WTC11 (cell line): ENCODE data around the gene RHBDL1. TPM values are rescaled to one million over a fixed set of nuclear protein-coding genes. Genes with fewer than 3 reads are reported as not detected.
A peak's percentile ranks its signal among the peaks of the same experiment; 100 is the strongest.

Source experiments
- ATAC-seq: fragments of 200-7000 bp; cut with Tn5 transposase; 2 replicates; pipeline ENCODE4 v1.10.0; 2021; ENCODE audit warnings: mild to moderate bottlenecking, moderate library complexity
- CTCF ChIA-PET: fragments of 300-600 bp; sonication (Branson Sonifier 250); formaldehyde crosslinking; loops from one replicate; lab custom pipeline; 2021; ENCODE audit warnings: antibody characterized with exemption; lab: Charles Lee
- POLR2A ChIA-PET: fragments of 350-600 bp; sonication (Branson Sonifier 250); formaldehyde crosslinking; loops from one replicate; lab custom pipeline; 2021; ENCODE audit warnings: antibody characterized with exemption; lab: Charles Lee
- DNase-seq: peaks from one replicate; pipeline ENCODE4 v3.0.0; 2021; ENCODE audit warnings: low spot score
- H3K27ac Mint-ChIP-seq: 2 replicates; pipeline ENCODE4 v1.8.0; 2021; ENCODE audit warnings: mixed read lengths
- H3K27me3 Mint-ChIP-seq: 2 replicates; pipeline ENCODE4 v1.8.0; 2021; ENCODE audit warnings: low read depth, mild to moderate bottlenecking, moderate library complexity, mixed read lengths
- H3K36me3 Mint-ChIP-seq: 2 replicates; pipeline ENCODE4 v1.8.0; 2021; ENCODE audit warnings: mixed read lengths
- H3K4me1 Mint-ChIP-seq: 2 replicates; pipeline ENCODE4 v1.8.0; 2022; ENCODE audit warnings: mixed read lengths
- H3K4me3 Mint-ChIP-seq: 2 replicates; pipeline ENCODE4 v1.8.0; 2021; ENCODE audit warnings: mild to moderate bottlenecking, moderate library complexity, mixed read lengths
- H3K9me3 Mint-ChIP-seq: 2 replicates; pipeline ENCODE4 v1.8.0; 2021; ENCODE audit warnings: mixed read lengths
- ARID4B ChIP-seq: sonication (generic); formaldehyde crosslinking; IDR thresholded peaks from 2 replicates; pipeline ENCODE4 v1.8.0; 2023; ENCODE audit warnings: missing genetic modification reagents, mild to moderate bottlenecking, borderline replicate concordance
- CBFB ChIP-seq: sonication (generic); formaldehyde crosslinking; IDR thresholded peaks from 2 replicates; pipeline ENCODE4 v1.8.1; 2022; ENCODE audit warnings: mild to moderate bottlenecking, low read depth, missing genetic modification reagents
- E2F4 ChIP-seq: sonication (generic); formaldehyde crosslinking; IDR thresholded peaks from 2 replicates; pipeline ENCODE4 v1.8.1; 2022; ENCODE audit warnings: low read depth, mild to moderate bottlenecking, moderate library complexity, missing genetic modification reagents, borderline replicate concordance
- E2F5 ChIP-seq: sonication (generic); formaldehyde crosslinking; IDR thresholded peaks from 2 replicates; pipeline ENCODE4 v1.8.1; 2022; ENCODE audit warnings: mild to moderate bottlenecking, moderate library complexity, missing genetic modification reagents
- ESRRA ChIP-seq: sonication (generic); formaldehyde crosslinking; IDR thresholded peaks from 2 replicates; pipeline ENCODE4 v1.8.1; 2022; ENCODE audit warnings: mild to moderate bottlenecking, missing genetic modification reagents, borderline replicate concordance
- FOXK1 ChIP-seq: sonication (generic); formaldehyde crosslinking; IDR thresholded peaks from 2 replicates; pipeline ENCODE4 v1.8.0; 2022; ENCODE audit warnings: mild to moderate bottlenecking, moderate library complexity, missing genetic modification reagents
- NR1H2 ChIP-seq: sonication (generic); formaldehyde crosslinking; IDR thresholded peaks from 2 replicates; pipeline ENCODE4 v1.9.0; 2021; ENCODE audit warnings: mild to moderate bottlenecking, moderate library complexity, missing genetic modification reagents
- PRRX2 ChIP-seq: fragments of 250-450 bp; sonication (Bioruptor Pico); IDR thresholded peaks from 2 replicates; pipeline ENCODE4 v1.8.0; 2021; ENCODE audit warnings: mild to moderate bottlenecking
- ZNF317 ChIP-seq: sonication (generic); formaldehyde crosslinking; IDR thresholded peaks from 2 replicates; pipeline ENCODE4 v1.8.1; 2023; ENCODE audit warnings: low read depth, mild to moderate bottlenecking, moderate library complexity, missing genetic modification reagents, borderline replicate concordance
- ZNF396 ChIP-seq: fragments of 250-450 bp; sonication (Bioruptor Pico); IDR thresholded peaks from 2 replicates; pipeline ENCODE4 v1.8.0; 2021; ENCODE audit warnings: mild to moderate bottlenecking, moderate library complexity, borderline replicate concordance
- total RNA-seq: library from RNA; stranded (reverse); gene quantifications from 3 replicates; pipeline ENCODE4 v1.2.3, GENCODE V29; 2021
- TF ChIP-seq, protein P1 (sequence below): sonication (generic); formaldehyde crosslinking; IDR thresholded peaks from 2 replicates; pipeline ENCODE4 v1.8.1; 2023; ENCODE audit warnings: mild to moderate bottlenecking, missing genetic modification reagents, moderate library complexity
- TF ChIP-seq, protein P2 (sequence below): fragments of 250-450 bp; sonication (Bioruptor Pico); IDR thresholded peaks from 2 replicates; pipeline ENCODE4 v1.8.0; 2021; ENCODE audit warnings: mild to moderate bottlenecking
- TF ChIP-seq, protein P3 (sequence below): fragments of 250-450 bp; sonication (Bioruptor Pico); IDR thresholded peaks from 2 replicates; pipeline ENCODE4 v2.1.2; 2022; ENCODE audit warnings: mild to moderate bottlenecking, moderate library complexity
- TF ChIP-seq, protein P4 (sequence below): fragments of 200-600 bp; IDR thresholded peaks from 2 replicates; pipeline ENCODE4 v1.8.0; 2022; ENCODE audit warnings: antibody characterized with exemption

Gene RHBDL1
- total RNA-seq, 1 experiment from 2014 or later = 8.2 TPM

GRCh38 chr16:674214-674881 is 1.1 kb upstream of the RHBDL1 start:
- peak overlapping the region; percentile 70; the same call in 1 of the 2 replicates for H3K4me3 Mint-ChIP-seq
- peaks cover 13% of the 10 kb centered on the region for H3K4me1 Mint-ChIP-seq
- ChIA-PET POLR2A (interaction anchor here (0.5 to 1.5 kb wide), 2 partner anchors 26 to 1560 kb away, joined by 3 to 4 read pairs; no protein-coding TSS in a partner anchor), CTCF (interaction anchor here (0.5 to 2.8 kb wide), 16 partner anchors 9 to 290 kb away, joined by 3 to 16 read pairs (median 4); partner anchors contain the start of genes METTL26, WDR90 and WFIKKN1)
- 0 out of 2 replicates have a peak overlapping the region, but pooled peaks have one; percentile 27 for H3K27ac Mint-ChIP-seq
- no peaks in the 10 kb centered on the region for H3K27me3 Mint-ChIP-seq
- ATAC-seq = no peak
- H3K9me3 Mint-ChIP-seq = no peaks in the 10 kb centered on the region
- H3K36me3 Mint-ChIP-seq = peaks cover 11% of the 10 kb centered on the region
- no peak for DNase-seq
- TF ChIP-seq ESRRA (CRISPR knock-in tag) (0 out of 2 replicates have a peak, but pooled peaks have one; percentile 4), E2F4 (CRISPR knock-in tag) (0 out of 2 replicates have a peak, but pooled peaks have one; percentile 22), CBFB (no peak)

- Mint-ChIP-seq H3K4me3 (peak overlapping the region; percentile 41), H3K27ac (no peak overlapping the region), H3K36me3 (peaks cover 7% of the 10 kb centered on the region), H3K27me3 (no peaks in the 10 kb centered on the region), H3K4me1 (peaks cover 15% of the 10 kb centered on the region), H3K9me3 (no peaks in the 10 kb centered on the region)
- ChIA-PET POLR2A (interaction anchor here (0.6 to 1.5 kb wide), 4 partner anchors 14 to 91 kb away, joined by 3 to 4 read pairs (median 3); partner anchors contain the start of gene WDR24), CTCF (interaction anchor here (0.6 to 2.8 kb wide), 21 partner anchors 8 to 292 kb away, joined by 3 to 16 read pairs (median 5); partner anchors contain the start of genes CIAO3, METTL26, RHOT2 and WDR24)
- ATAC-seq = no peak
- no peak for DNase-seq
- TF ChIP-seq, protein P1, sequence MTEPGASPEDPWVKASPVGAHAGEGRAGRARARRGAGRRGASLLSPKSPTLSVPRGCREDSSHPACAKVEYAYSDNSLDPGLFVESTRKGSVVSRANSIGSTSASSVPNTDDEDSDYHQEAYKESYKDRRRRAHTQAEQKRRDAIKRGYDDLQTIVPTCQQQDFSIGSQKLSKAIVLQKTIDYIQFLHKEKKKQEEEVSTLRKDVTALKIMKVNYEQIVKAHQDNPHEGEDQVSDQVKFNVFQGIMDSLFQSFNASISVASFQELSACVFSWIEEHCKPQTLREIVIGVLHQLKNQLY = no peak
- TF ChIP-seq ZNF396 (CRISPR knock-in tag) = no peak
- no peak for TF ChIP-seq FOXK1
- TF ChIP-seq PRRX2 (CRISPR knock-in tag) = no peak
- TF ChIP-seq ARID4B (CRISPR knock-in tag) = no peak
- TF ChIP-seq, protein P2, sequence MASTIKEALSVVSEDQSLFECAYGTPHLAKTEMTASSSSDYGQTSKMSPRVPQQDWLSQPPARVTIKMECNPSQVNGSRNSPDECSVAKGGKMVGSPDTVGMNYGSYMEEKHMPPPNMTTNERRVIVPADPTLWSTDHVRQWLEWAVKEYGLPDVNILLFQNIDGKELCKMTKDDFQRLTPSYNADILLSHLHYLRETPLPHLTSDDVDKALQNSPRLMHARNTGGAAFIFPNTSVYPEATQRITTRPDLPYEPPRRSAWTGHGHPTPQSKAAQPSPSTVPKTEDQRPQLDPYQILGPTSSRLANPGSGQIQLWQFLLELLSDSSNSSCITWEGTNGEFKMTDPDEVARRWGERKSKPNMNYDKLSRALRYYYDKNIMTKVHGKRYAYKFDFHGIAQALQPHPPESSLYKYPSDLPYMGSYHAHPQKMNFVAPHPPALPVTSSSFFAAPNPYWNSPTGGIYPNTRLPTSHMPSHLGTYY (CRISPR knock-in tag) = no peak
- TF ChIP-seq, protein P3, sequence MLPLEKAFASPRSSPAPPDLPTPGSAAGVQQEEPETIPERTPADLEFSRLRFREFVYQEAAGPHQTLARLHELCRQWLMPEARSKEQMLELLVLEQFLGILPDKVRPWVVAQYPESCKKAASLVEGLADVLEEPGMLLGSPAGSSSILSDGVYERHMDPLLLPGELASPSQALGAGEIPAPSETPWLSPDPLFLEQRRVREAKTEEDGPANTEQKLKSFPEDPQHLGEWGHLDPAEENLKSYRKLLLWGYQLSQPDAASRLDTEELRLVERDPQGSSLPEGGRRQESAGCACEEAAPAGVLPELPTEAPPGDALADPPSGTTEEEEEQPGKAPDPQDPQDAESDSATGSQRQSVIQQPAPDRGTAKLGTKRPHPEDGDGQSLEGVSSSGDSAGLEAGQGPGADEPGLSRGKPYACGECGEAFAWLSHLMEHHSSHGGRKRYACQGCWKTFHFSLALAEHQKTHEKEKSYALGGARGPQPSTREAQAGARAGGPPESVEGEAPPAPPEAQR (CRISPR knock-in tag) = no peak
- no peak for TF ChIP-seq ZNF317 (CRISPR knock-in tag)
- TF ChIP-seq NR1H2 = no peak
- TF ChIP-seq, protein P4, sequence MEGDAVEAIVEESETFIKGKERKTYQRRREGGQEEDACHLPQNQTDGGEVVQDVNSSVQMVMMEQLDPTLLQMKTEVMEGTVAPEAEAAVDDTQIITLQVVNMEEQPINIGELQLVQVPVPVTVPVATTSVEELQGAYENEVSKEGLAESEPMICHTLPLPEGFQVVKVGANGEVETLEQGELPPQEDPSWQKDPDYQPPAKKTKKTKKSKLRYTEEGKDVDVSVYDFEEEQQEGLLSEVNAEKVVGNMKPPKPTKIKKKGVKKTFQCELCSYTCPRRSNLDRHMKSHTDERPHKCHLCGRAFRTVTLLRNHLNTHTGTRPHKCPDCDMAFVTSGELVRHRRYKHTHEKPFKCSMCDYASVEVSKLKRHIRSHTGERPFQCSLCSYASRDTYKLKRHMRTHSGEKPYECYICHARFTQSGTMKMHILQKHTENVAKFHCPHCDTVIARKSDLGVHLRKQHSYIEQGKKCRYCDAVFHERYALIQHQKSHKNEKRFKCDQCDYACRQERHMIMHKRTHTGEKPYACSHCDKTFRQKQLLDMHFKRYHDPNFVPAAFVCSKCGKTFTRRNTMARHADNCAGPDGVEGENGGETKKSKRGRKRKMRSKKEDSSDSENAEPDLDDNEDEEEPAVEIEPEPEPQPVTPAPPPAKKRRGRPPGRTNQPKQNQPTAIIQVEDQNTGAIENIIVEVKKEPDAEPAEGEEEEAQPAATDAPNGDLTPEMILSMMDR = no peak
- TF ChIP-seq E2F5 = no peak
Observed at GRCh38 chr16:675884-676564, 553 bp downstream of the RHBDL1 start.
